ENCODE results near the gene ZNF681.
"Not testable (repeated sequence)": the region's sequence is repeated elsewhere in the genome, so short reads cannot be mapped to it uniquely, and the experiment has no call there.

The ZNF681 gene

GRCh38 chr19:23772675-23773063 lies 14.0 kb upstream of the ZNF681 start:
- DNase-seq, result no peak

- DNase-seq, result no peak
These were observed 13.3 kb upstream of the ZNF681 start for GRCh38 chr19:23771761-23772674.

- no peak for DNase-seq
These were observed 12.6 kb upstream of the ZNF681 start for GRCh38 chr19:23771316-23771715.

GRCh38 chr19:23770672-23771250 lies 12.1 kb upstream of the ZNF681 start:
- no peak for DNase-seq

GRCh38 chr19:23769691-23770468 lies 11.2 kb upstream of the ZNF681 start:
- DNase-seq, result no peak

GRCh38 chr19:23766951-23767350 lies 8.3 kb upstream of the ZNF681 start:
- DNase-seq, result no peak

- no peak for DNase-seq
These were observed 6.1 kb upstream of the ZNF681 start for GRCh38 chr19:23764781-23765180.

GRCh38 chr19:23762884-23763711 lies 4.4 kb upstream of the ZNF681 start:
- peak; percentile 94 for DNase-seq

- no peak for DNase-seq
These were observed 3.8 kb upstream of the ZNF681 start for GRCh38 chr19:23762548-23762883.

GRCh38 chr19:23760326-23760725 lies 1.6 kb upstream of the ZNF681 start:
- DNase-seq, result not testable (repeated sequence)

- not testable (repeated sequence) for DNase-seq
These were observed 15.0 kb downstream of the ZNF681 start for GRCh38 chr19:23743633-23744232.

- not testable (repeated sequence) for DNase-seq
These were observed 27.8 kb downstream of the ZNF681 start for GRCh38 chr19:23730729-23731465.

GRCh38 chr19:23724161-23724560 lies 34.5 kb downstream of the ZNF681 start:
- DNase-seq, result not testable (repeated sequence)

- DNase-seq, result no peak
These were observed 39.9 kb downstream of the ZNF681 start for GRCh38 chr19:23718802-23719201.

GRCh38 chr19:23716792-23717191 lies 41.9 kb downstream of the ZNF681 start:
- no peak for DNase-seq

- no peak for DNase-seq
These were observed 49.3 kb downstream of the ZNF681 start for GRCh38 chr19:23709347-23709746.

GRCh38 chr19:23706657-23707056 lies 52.0 kb downstream of the ZNF681 start:
- no peak for DNase-seq

GRCh38 chr19:23699521-23699860 lies 59.2 kb downstream of the ZNF681 start:
- DNase-seq, result no peak

GRCh38 chr19:23698711-23699520 lies 59.8 kb downstream of the ZNF681 start:
- no peak for DNase-seq

GRCh38 chr19:23692937-23693336 lies 65.8 kb downstream of the ZNF681 start:
- not testable (repeated sequence) for DNase-seq

All from KG1 (cell line).